HS-5 (cell line): ENCODE measurements around the gene PLK5.

ENCODE experiments used
- DNase-seq: peaks from one replicate; pipeline ENCODE4 v3.0.0-alpha.2; 2012; ENCODE audit warnings: low read depth

PLK5 gene

DNA sequence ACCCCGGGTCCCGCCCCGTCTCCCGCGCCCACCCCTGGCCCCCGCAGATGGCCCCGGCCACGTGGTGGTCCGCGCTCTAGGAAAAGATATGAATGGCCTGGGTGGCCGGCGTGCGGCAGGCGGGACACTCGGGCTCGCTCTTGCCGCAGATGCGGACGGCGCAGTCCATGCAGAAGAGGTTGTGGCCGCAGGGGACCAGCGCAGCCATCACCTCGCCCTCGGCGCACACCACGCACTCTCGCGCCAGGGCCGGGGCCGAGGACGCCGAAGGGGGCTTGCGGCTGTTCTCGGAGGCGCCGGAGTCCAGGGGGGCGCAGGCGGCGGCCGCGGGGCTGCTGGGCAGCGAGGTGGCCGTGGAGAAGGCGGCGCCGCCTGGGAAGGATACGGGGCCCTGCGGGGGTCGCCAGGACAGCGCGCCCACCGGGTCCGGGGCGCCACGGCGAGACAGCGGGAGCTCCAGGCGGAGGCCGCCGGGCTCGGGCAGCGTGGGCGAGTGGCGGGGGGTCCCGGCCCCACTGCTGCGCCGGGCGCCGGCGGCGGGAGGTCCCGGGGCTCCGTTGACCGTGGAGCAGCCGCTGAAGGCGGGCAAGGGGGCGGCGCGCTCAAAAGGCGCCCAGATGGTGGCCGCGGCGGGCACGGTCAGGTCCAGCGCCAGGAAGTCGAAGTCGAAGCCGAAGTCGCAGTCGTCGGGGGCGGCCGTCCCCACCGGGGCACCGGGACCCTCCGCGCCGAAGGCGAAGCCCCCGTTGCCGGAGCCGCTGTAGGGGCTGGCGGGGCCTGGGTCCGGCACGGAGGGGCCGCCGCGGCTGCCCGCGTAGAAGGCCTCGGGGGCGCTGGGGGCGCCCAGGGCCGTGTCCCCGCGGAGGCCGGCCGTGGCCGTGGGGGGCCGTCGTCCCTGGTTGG, 31.9 kb downstream of the PLK5 start:
- no peak for DNase-seq

- no peak for DNase-seq
Observed at GRCh38 chr19:1556390-1557070, 32.7 kb downstream of the PLK5 start.

- no peak for DNase-seq
Observed at GRCh38 chr19:1558552-1558951, 34.7 kb downstream of the PLK5 start.

DNA sequence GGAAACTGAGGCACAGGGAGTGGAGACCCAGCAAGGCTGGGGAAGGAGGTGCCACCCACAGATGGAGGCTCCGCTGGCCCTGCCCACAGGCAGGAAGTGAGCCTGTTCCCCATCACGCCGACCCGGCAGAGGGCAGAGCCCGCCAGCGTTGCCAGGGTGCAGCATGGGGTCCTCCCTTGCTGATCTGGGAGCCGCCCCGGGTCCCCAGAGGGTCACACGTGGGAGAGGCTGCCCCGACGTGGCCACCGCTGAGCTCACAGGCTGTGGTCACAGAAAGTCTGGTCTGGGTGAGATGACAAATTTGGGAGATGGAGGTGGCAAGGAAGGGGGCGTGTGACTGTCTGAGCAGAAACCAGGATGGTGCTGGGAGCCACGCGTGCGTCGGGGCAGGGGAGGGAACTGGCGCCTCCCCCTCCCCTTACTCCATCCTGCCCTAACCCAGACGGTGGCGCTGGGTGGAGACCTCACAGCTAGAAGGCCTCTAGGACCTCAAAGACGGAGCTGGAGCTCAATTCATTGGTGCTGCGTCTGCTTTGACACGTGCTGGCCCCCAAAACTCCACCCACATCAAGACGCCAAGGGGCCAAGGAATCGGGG, 36.5 kb downstream of the PLK5 start:
- DNase-seq = no peak

GRCh38 chr19:1561236-1561842, 37.5 kb downstream of the PLK5 start:
- no peak for DNase-seq

GRCh38 chr19:1563251-1563650, 39.4 kb downstream of the PLK5 start:
- no peak for DNase-seq

- peak; percentile 23 for DNase-seq
Observed at GRCh38 chr19:1566392-1567115, 42.7 kb downstream of the PLK5 start.

DNA sequence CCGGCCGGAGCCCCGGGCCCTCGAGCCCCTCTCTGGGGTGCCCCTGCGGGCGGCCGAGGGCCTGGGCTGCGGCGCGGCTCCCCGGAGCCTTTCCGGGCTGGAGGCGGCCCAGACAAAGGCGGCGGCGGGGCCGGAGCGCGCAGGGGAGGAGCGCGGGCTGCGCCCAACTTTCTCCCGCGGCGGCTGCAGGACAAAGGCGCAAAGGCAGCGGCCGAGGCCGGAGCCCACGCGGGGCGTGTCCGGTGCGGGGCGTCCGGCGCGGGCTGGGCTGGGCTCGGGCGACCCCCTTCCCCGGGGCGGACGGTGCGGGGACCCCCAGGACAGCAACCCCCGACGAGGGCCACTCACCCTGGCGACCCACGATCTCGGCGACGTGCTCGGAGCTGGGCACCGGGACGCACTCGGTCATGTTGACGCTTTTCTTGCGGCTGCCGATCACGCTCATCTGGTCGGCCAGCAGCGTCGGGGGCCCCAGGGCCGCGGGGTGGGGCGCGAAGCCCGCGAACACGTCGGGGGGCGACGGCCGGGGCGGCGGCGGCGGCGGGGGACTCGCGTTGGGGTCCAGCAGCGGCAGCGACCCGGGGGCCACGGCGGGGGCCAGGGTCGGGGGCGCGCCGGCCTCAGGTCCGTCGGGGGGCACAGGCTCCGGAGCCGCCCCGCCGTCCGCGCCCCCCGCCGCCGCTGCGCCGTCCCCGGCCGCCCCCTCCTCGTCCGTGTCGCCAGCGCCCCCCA, 43.4 kb downstream of the PLK5 start:
- DNase-seq = no peak

GRCh38 chr19:1567848-1568227, 44.0 kb downstream of the PLK5 start:
- DNase-seq = no peak

GRCh38 chr19:1568320-1569019, 44.6 kb downstream of the PLK5 start, which contains the start of gene MEX3D:
Gene MEX3D (minus strand): TSS chr19:1568325. CDS start chr19:1568058, 267 bp downstream.
- no peak for DNase-seq

GRCh38 chr19:1569997-1570396, 46.1 kb downstream of the PLK5 start:
- DNase-seq = no peak

DNA sequence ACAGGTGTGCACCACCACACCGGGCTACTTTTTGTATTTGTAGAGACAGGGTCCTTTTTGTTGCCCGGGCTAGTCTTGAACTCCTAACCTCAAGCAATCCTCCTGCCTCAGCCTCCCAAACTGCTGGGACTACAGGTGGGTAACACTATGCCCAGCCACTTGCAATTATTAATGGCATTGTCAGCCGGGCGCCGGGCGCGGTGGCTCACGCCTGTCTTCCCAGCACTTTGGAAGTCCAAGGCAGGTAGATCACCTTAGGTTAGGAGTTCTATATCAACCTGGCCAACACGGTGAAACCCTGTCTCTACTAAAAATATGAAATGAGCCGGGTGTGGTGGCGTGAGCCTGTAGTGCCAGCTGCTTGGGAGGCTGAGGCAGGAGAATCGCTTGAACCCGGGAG, 47.0 kb downstream of the PLK5 start:
- no peak for DNase-seq

GRCh38 chr19:1571358-1571757, 47.5 kb downstream of the PLK5 start:
- no peak for DNase-seq

DNA sequence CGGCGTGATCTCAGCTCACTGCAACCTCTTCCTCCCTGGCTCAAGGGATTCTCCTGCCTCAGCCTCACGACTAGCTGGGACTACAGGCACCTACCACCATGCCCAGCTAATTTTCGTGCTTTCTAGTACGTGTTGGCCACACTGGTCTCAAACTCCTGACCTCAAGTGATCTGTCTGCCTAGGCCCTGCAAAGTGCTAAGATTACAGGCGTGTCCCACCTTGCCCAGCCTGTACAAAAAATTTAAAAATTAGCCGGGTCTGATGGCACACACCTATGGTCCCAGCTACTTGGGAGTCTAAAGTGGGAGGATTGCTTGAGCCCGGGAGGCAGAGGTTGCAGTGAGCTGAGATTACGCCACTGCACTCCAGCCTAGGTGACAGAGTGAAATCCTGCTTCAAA, 48.9 kb downstream of the PLK5 start:
- DNase-seq = no peak

GRCh38 chr19:1574354-1575136, 50.7 kb downstream of the PLK5 start:
- no peak for DNase-seq

DNA sequence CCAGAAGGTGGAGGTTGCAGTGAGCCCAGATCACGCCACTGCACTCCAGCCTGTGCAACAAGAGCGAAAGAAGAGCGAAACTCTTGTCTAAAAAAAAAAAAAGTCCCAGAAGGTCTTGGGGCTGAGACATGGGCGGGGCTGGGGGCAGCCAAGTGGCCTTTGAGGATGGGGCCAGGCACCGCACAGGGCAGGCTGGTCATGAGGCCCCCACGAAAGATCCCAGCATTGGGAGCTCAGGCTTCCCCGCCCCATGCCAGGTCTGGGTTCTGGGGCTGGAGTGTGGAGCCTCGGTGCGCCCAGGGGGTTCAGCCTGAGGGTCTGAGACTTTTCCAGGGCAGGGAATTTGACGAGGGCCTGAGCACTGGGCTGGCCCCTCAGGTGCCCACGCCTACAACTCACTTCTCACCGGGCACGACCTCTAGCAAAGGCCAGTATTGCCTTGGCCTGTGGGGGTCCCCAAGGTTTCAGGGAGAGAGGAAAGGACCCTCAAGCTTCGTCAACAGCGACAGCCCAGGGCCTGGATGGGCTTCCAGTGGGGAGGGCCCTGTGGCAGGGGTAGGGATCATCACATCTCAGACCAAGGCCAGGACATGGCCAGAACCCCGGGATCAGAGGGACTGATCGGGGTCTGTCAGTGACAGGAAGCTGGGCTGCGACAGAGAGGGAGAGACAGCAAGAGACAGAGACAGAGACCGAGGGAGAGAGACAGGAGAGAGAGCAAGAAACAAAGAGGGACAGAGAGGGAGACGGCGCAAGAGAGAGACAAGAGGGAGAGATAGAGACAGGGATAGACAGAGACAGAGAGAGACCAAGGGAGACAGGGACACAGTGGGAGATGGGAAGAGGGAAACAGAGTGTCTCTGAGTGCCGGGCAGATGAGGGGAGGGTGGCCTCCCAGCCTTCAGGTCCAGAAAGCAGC, 51.7 kb downstream of the PLK5 start:
- no peak for DNase-seq

DNA sequence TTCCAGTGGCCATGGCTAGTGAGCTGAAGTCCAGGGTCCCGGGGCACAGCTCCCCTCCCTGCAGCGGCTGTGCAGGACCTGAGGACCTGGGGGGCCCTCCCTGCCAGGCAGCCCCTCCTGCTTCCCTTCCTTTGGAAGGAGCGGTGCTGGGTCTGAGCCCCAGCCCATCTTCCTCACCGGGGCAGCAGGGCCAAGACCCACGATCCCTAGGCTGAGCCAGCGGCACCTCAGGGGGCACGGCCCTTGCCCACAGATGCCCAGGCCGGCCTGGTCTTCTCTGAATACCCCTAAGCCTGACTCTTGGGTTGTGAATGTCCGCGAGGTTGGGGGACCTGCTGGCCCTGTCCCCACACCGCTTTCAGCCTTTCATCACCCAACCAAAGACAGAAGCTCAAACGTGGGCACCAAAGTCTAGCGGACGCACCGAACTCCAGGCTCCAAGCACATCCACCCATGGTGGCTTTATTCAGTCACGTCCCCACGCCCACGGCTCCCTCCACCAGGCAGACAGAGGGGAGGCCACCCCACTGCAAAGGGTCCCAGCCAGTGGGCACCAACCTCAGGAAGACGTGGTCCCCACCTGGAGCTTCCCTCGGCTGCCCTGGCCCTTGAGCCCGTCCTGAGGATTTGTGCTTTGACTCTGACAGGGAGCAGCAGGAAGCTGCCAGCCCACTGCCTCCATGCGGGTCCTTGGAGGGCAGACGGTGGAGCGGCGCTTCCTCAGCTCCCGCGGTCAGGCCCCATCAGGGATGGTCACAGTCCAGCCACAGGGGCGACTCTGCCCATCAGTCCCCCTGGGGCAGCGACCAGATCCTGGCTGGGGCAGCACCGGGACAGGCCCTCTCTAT, 52.6 kb downstream of the PLK5 start:
- no peak for DNase-seq
